ENCODE data around the gene BAIAP2L2.

The BAIAP2L2 gene

GRCh38 chr22:38085056-38085455 is 25.4 kb downstream of the BAIAP2L2 start:
- H3K4me3 ChIP-seq (ENCODE audit: low read depth, low read length), result no peak overlapping the region
- no peak for DNase-seq (ENCODE audit: low read depth)
- no peak for TF ChIP-seq CTCF (IDR thresholded peaks at IDR 0.05; ENCODE audit: insufficient read depth, low read depth, low read length, missing control alignments)

- no peak for DNase-seq (ENCODE audit: low read depth)
- TF ChIP-seq CTCF (IDR thresholded peaks at IDR 0.05; ENCODE audit: insufficient read depth, low read depth, low read length, missing control alignments), result no peak
- no peak within 1 kb of the TSS for H3K4me3 ChIP-seq (ENCODE audit: low read depth, low read length)
Observed at GRCh38 chr22:38083931-38084631, 26.4 kb downstream of the BAIAP2L2 start, which contains the start of gene SLC16A8. SLC16A8 (minus strand) TSS chr22:38084184; CDS start chr22:38082873, 1,311 bp downstream.

- no peak overlapping the region for H3K4me3 ChIP-seq (ENCODE audit: low read depth, low read length)
- no peak for DNase-seq (ENCODE audit: low read depth)
- no peak for TF ChIP-seq CTCF (IDR thresholded peaks at IDR 0.05; ENCODE audit: insufficient read depth, low read depth, low read length, missing control alignments)
Observed at GRCh38 chr22:38082986-38083710, 27.3 kb downstream of the BAIAP2L2 start.

GRCh38 chr22:38081941-38082828 is 28.3 kb downstream of the BAIAP2L2 start:
- no peak overlapping the region for H3K4me3 ChIP-seq (ENCODE audit: low read depth, low read length)
- no peak for TF ChIP-seq CTCF (IDR thresholded peaks at IDR 0.05; ENCODE audit: insufficient read depth, low read depth, low read length, missing control alignments)
- DNase-seq (ENCODE audit: low read depth), result no peak

- no peak for TF ChIP-seq CTCF (IDR thresholded peaks at IDR 0.05; ENCODE audit: insufficient read depth, low read depth, low read length, missing control alignments)
- no peak for DNase-seq (ENCODE audit: low read depth)
- H3K4me3 ChIP-seq (ENCODE audit: low read depth, low read length), result no peak overlapping the region
Observed at GRCh38 chr22:38081636-38081940, 28.9 kb downstream of the BAIAP2L2 start.

GRCh38 chr22:38080850-38081635 is 29.4 kb downstream of the BAIAP2L2 start:
- DNase-seq (ENCODE audit: low read depth), result no peak
- TF ChIP-seq CTCF (IDR thresholded peaks at IDR 0.05; ENCODE audit: insufficient read depth, low read depth, low read length, missing control alignments), result no peak
- H3K4me3 ChIP-seq (ENCODE audit: low read depth, low read length), result no peak overlapping the region
